C4-2B (cell line): Measurements from ENCODE around the gene IGSF6.
"Not testable (repeated sequence)": the region's sequence is repeated elsewhere in the genome, so short reads cannot be mapped to it uniquely, and the experiment has no call there.

ENCODE experiments used
- H3K27ac ChIP-seq: fragments of 450-650 bp; 2 replicates; pipeline ENCODE4 v1.5.1; 2017
- ZFX ChIP-seq: fragments of 450-650 bp; IDR thresholded peaks from 2 replicates; pipeline ENCODE4 v1.6.1; 2017
- TF ChIP-seq, protein P1 (sequence below): fragments of 450-650 bp; conservative IDR thresholded peaks from 2 replicates; pipeline ENCODE4 v1.5.1; 2017; ENCODE audit warnings: mild to moderate bottlenecking

Gene IGSF6

GRCh38 chr16:21652453-21652852, at the start of gene IGSF6:
TSS of gene IGSF6 (minus strand) at chr16:21652608. CDS start at chr16:21652598, 10 bp downstream.
- TF ChIP-seq, protein P1, sequence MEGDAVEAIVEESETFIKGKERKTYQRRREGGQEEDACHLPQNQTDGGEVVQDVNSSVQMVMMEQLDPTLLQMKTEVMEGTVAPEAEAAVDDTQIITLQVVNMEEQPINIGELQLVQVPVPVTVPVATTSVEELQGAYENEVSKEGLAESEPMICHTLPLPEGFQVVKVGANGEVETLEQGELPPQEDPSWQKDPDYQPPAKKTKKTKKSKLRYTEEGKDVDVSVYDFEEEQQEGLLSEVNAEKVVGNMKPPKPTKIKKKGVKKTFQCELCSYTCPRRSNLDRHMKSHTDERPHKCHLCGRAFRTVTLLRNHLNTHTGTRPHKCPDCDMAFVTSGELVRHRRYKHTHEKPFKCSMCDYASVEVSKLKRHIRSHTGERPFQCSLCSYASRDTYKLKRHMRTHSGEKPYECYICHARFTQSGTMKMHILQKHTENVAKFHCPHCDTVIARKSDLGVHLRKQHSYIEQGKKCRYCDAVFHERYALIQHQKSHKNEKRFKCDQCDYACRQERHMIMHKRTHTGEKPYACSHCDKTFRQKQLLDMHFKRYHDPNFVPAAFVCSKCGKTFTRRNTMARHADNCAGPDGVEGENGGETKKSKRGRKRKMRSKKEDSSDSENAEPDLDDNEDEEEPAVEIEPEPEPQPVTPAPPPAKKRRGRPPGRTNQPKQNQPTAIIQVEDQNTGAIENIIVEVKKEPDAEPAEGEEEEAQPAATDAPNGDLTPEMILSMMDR: no peak
- no peak for TF ChIP-seq ZFX
- H3K27ac ChIP-seq: no peak within 1 kb of the TSS

DNA sequence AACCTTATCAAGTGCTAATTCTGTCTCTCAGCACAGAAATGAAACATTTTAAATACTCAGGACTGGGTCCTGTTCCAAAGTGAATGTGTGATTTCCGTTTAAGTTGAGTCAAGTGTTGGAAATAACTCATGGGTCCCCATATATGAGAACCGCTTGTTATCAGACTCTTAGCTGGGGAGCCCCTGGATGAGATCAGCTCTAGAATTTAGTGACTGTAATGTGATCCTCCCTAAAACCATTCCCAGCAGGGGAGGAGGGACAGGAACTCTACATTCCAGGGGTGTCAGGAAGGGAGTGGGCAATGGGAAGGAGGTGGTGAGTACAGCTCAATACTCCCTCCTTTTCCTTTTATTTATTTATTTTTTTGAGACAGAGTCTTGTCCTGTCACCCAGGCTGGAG, 48.9 kb upstream of the IGSF6 start:
- TF ChIP-seq, protein P1: no peak
- no peak for TF ChIP-seq ZFX
- no peak overlapping the region for H3K27ac ChIP-seq

GRCh38 chr16:21698169-21699032, 46.0 kb upstream of the IGSF6 start:
- TF ChIP-seq, protein P1: no peak
- H3K27ac ChIP-seq: no peak overlapping the region

- no peak for TF ChIP-seq ZFX
- TF ChIP-seq, protein P1: no peak
- H3K27ac ChIP-seq: no peak overlapping the region
Measured at GRCh38 chr16:21697032-21697431, 44.6 kb upstream of the IGSF6 start.

DNA sequence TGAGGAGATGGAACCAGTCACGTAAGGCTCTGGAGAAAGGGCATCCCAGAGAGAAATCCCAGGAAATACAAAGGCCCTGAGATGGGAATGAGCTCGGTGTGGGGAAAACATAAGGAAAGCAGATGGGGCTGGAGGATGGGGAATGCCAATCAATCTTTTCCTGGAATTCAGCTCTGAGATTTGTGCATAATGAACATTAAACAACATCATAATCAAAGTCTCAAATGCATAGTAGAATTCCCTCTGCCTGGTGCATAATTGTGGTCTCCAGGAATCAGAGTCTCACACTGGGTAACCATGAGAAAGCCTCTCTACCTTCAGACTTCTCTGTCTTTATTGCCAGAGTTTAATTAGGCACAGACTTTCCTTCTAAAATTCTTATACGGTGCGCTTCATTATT, 42.2 kb upstream of the IGSF6 start:
- TF ChIP-seq, protein P1: no peak
- no peak for TF ChIP-seq ZFX
- no peak overlapping the region for H3K27ac ChIP-seq

DNA sequence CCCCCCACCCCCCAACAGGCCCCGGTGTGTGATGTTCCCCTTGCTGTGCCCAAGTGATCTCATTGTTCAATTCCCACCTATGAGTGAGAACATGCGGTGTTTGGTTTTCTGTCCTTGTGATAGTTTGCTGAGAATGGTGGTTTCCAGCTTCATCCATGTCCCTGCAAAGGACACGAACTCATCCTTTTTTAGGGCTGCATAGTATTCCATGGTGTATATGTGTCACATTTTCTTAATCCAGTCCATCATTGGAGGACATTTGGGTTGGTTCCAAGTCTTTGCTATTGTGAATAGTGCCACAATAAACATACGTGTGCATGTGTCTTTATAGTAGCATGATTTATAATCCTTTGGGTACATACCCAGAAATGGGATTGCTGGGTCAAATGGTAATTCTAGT, 38.6 kb upstream of the IGSF6 start:
- not testable (repeated sequence) for H3K27ac ChIP-seq

DNA sequence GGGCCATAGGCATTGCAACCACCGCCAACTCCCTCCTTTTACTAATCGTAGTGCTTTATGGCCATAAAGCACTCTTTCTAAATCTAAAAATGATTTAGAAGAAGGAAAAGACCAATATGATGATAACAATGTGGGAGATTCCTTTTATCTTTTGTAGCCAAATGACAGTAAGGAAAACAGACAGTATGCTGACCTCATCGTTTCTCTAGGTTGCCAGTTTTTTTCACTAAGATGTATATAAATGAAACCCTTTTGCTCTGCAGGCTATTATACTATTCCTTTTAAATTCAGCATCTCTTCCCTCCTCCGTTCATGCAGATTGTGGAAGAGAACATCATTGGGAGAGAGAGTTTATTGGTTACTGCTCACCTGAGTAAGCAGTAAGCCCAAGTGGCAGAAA, 36.7 kb upstream of the IGSF6 start:
- TF ChIP-seq ZFX: no peak
- TF ChIP-seq, protein P1: no peak
- H3K27ac ChIP-seq: no peak overlapping the region

DNA sequence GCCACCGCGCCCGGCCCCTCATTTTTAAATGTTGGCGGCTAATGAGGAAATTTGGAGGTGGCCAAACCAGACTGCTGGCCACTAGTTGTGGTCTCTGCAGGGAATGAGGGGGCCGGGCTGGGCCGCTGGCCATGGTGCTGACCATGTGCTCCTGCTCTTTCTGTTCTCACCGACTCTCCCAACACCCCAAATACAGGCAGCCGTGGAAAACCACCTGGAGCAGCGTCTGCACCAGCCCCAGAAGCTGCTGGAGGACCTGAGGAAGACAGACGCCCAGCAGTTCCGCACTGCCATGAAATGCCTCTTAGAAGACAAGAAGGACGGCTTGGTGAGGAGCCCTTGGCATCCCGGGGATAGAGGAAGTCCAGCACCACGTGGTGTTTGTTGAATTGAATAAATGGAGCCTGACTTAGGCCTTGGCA, 32.6 kb upstream of the IGSF6 start:
- H3K27ac ChIP-seq: no peak overlapping the region
- no peak for TF ChIP-seq ZFX
- TF ChIP-seq, protein P1: no peak
